Amygdala (tissue), 56 donors: Measurements from ENCODE around the gene CDKN1B.

Experiments used
- DNase-seq, 56 donors: peaks; one replicate each; lab custom pipeline; 2025; lab: John Stamatoyannopoulos, UW

CDKN1B gene

DNA sequence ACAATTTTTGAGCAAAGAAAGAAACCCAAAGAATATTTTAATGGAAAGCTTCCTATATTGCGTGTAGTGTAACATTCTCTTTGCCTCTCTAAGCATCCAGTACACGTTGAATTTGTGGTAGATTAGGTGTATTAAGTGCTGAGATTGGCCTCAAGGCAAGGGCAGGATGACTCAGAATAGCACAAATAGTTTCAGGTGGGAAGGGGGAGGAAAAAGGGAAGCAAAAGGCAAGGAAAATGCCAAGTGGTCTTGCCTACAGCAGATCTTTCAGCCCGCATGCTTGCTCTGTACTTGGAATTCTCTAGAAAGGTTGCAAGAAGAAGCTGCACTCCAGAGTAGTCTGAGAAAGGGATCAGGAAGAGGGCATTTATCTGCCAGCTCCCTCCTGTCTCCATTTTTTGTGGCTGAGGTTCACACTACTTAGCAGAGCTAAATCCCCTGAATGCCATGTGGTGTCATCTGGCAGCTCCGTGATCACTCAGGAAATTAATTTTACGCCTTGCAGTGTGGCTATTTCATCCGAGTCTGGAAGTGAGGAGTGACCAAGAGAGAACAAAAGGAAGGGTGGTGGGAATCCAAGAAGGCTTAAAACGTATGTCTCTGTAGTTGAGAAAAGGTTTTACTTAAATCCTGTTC is 28.5 kb downstream of the CDKN1B start:
- no peak for DNase-seq

DNA sequence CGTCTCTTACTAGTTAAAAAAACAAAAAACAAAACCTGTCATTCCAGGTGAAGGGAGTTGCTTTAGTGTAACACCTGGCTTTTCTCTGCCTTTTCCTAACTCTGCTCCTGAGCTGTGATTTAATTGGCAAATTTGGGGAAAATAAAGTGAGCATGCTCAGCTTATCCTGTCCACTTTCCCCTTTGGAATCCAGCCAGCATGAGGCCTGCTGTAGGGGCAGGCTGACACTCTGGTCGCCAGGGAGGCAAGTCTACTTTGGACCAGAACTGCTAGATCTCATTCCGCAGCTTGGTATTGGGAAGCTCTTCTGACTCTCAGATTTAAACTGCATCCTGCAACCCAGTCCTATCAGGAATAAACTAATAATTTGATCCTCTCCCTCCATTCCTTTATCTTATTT is 30.1 kb downstream of the CDKN1B start:
- DNase-seq: no peak

DNA sequence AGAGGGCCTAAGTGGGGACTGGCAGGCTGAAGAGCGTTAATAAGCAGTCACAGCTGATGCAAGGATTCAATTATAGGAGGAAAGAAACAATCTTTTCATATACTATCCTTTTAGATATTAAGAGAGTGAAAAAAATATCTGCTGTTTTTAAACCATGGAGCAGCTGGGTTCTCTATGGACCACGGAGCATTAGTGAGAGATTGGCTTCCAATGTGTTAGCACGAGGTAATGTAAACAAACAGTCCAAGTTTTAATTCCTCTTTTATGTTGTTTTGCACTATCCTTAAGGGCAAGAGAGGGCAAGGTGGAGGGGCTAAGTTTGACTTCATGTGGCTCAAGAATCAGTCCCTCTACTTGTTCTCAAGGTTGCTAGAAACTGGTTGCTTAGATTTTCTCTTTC is 30.9 kb downstream of the CDKN1B start:
- no peak for DNase-seq

DNA sequence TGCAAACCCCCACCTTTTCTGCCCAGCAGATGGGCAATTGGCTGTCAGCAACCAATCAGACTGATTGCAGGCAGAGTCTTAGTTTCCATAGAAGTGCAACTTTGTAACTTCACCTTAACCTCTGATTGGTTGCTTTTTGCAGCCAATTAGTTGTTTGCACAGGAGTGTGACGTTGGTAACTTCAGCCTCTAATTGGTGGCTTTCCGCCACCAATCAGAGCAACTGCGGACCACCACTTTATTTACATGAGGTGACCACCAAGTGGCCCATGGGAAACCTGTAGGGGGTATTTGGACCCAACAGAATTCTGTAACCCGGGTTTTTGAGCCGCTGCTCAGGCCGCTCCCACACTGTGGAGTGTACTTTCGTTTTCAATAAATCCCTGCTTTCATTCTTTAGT is 32.3 kb downstream of the CDKN1B start:
- peak in 21 of 56 donors; percentile 1 to 65 (median 20) for DNase-seq

DNA sequence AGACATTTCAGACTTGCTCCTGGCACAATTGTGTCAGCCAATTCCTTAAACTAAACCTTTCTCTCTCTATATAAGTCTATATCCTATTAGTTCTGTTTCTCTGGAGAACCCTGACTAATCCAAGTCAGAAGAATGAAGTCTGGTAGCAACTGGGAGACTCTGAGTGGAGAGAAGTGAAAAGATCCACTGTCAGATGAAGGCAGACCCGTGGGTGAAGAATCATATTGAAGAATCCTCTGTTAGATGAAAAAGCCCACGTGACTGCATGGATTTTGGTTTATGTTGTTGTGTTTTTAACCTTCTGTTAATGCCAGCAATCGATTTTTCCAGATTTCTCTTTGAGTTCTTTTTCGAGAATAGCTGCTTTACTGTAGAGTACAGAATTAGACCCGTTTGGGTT is 38.8 kb downstream of the CDKN1B start:
- no peak for DNase-seq

DNA sequence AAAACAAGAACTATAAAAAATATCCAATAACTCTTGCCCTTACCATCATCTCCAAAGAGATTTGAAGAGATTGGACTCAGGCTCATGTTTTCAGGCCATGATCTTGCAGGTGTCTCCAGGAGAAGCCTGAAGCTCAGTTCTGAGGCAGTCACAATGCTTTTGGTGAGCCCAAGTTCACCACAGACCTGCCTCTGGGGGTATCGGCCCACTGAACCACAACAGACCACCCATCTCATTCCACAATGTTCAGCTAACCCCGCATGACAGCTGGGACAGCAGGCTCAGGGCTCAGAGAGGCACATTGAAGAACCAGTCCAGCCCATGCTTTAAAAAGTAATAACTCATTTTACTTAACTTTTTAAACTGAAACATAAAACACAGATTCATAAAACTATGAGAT is 40.0 kb downstream of the CDKN1B start:
- no peak for DNase-seq

DNA sequence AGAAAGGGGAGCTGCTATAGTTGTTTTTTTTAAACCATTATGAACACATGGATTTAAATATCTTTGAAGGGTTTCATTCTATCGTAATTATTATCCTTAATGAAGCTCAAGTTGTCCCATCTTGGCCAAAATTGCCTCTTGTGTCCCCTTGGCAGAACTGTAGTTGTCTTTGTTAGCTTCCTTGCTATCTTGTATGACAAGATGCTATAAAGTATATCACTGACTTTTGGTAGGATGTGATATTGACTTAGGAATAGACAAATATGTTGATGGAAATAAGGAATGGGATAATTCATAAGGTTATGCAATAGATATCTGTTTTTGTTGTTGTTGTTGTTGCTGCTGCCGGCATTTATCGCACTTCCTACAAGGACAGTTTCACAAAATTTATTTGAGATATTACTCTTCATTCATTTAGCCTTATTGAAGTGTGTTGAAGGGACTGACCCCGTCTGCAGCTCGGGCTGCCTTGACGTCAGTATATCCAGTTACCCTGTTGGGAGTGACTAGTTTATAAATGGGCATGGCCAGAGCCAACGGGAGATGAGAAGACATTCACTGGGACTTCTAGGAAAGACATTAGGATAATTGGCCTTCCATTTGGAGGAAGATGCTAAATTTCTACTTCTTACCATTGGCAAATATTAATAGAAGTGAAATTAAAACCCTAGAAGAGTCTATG is 42.2 kb downstream of the CDKN1B start:
- no peak for DNase-seq

DNA sequence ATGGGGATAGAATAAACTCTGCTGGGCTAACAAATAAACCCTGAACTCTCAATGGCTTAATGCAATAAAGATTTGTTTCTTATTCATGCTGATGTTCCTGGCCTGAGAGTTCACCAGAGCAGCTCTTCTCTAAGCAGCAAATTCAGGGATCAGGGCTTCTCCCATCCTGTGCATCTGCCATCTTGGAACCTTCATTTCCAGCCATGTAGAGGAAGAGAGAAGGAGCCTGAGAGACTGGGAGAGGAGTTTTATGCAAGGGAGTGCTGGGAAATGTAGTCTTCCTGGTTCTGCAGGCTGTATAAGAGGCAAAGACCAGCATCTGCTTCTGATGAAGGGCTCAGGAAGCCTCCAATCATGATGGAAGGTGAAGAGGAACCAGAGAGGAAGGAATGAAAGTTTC is 47.7 kb downstream of the CDKN1B start:
- no peak for DNase-seq

DNA sequence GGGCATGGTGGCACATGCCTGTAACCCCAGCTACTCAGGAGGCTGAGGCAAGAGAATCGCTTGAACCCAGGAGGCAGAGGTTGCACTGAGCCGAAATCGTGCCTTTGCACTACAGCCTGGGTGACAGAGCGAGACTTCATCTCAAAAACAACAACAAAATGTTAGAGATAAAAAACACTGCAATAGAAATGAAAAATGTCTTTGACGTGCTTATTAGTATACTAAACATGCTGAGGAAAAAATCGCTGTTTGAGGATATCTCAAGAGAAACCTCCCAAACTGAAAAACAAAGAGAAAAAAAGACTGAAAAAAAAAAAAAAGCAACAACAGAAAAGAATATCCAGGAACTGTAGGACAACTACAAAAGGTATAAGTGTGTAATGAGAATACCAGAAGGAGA is 53.1 kb downstream of the CDKN1B start:
- no peak for DNase-seq
